GM12878 (cell line): ENCODE data around the gene PRR5L. TPM values are rescaled to one million over a fixed set of nuclear protein-coding genes. Genes with fewer than 3 reads are reported as not detected.

Source experiments
- ATAC-seq: fragments of 200-7000 bp; cut with Tn5 transposase; 3 replicates; pipeline ENCODE4 v1.9.1; 2020; ENCODE audit warnings: mild to moderate bottlenecking, moderate library complexity
- BruUV-seq: library from RNA; stranded (reverse); fragments of 400-500 nt; replicated peaks from 2 replicates; lab custom pipeline; 2021; lab: Mats Ljungman, UMichigan
- CTCF ChIA-PET: fragments of 300-600 bp; sonication (Branson Sonifier 250); formaldehyde crosslinking; extraction: SDS; loops from one replicate; lab custom pipeline; 2021; ENCODE audit warnings: inconsistent platforms; lab: Yijun Ruan, JAX
- POLR2A ChIA-PET: fragments of 350-600 bp; formaldehyde crosslinking; extraction: SDS; loops from one replicate; lab custom pipeline; 2021; ENCODE audit warnings: inconsistent platforms; lab: Charles Lee
- RAD21 ChIA-PET: fragments of 300-600 bp; sonication (Branson Sonifier 250); formaldehyde crosslinking; loops from one replicate; lab custom pipeline; 2023; ENCODE audit warnings: antibody characterized with exemption; ENCODE audit not compliant: unreplicated experiment; lab: Charles Lee
- SMC1A ChIA-PET: fragments of 300-600 bp; sonication (Branson Sonifier 250); formaldehyde crosslinking; loops from one replicate; lab custom pipeline; 2023; ENCODE audit not compliant: unreplicated experiment, uncharacterized antibody; lab: Charles Lee
- DNase-seq: peaks from one replicate; pipeline ENCODE4 v3.0.0-alpha.2; 2011; ENCODE audit warnings: low read depth, low spot score
- FAIRE-seq: peaks from 3 replicates; lab custom pipeline; 2011; peaks lifted over from hg19 to GRCh38; lab: Jason Lieb, UNC
- H2AFZ ChIP-seq: 2 replicates; pipeline ENCODE4 v1.6.0; 2011; ENCODE audit warnings: low read depth, low read length, control low read depth; ENCODE audit not compliant: control insufficient read depth
- H3K27ac ChIP-seq: 2 replicates; pipeline ENCODE4 v1.5.1; 2011; ENCODE audit warnings: control low read depth; ENCODE audit not compliant: control insufficient read depth, insufficient read depth
- H3K27me3 ChIP-seq, 2 experiments: replicated peaks in 1 of 2; 2 replicates each; pipeline versions ENCODE4 v1.6.0 to v1.6.1; 2011; ENCODE audit warnings: low read length in 1 of 2; ENCODE audit not compliant: control insufficient read depth in 2 of 2, insufficient read depth in 2 of 2
- H3K36me3 ChIP-seq, 2 experiments: 2 replicates each; pipeline ENCODE4 v1.5.1; 2011; ENCODE audit warnings: low read length in 1 of 2; ENCODE audit not compliant: control insufficient read depth in 2 of 2, insufficient read depth in 2 of 2
- H3K4me1 ChIP-seq: 2 replicates; pipeline ENCODE4 v1.6.1; 2011; ENCODE audit warnings: mild to moderate bottlenecking, low read length, moderate library complexity, mixed read lengths; ENCODE audit not compliant: control insufficient read depth, insufficient read depth
- H3K4me2 ChIP-seq: 2 replicates; pipeline ENCODE4 v1.6.0; 2011; ENCODE audit warnings: control low read depth; ENCODE audit not compliant: control insufficient read depth, insufficient read depth
- H3K4me3 ChIP-seq: fragments of 200-600 bp; sonication (generic); 2 replicates; pipeline ENCODE4 v1.5.1; 2016
- H3K79me2 ChIP-seq: 2 replicates; pipeline ENCODE4 v1.6.0; 2011; ENCODE audit warnings: low read length; ENCODE audit not compliant: control insufficient read depth, insufficient read depth
- H3K9ac ChIP-seq: 2 replicates; pipeline ENCODE4 v1.8.0; 2011; ENCODE audit warnings: low read length, control low read depth, mixed read lengths; ENCODE audit not compliant: control insufficient read depth, insufficient read depth
- H3K9me3 ChIP-seq: replicated peaks from 3 replicates; pipeline ENCODE4 v1.5.1; 2011; ENCODE audit warnings: mild to moderate bottlenecking, low read length; ENCODE audit not compliant: control insufficient read depth, insufficient read depth
- H4K20me1 ChIP-seq: 2 replicates; pipeline ENCODE4 v1.6.0; 2011; ENCODE audit not compliant: control insufficient read depth, insufficient read depth
- ASH2L ChIP-seq: fragments of 300-600, 200-600 bp; sonication (generic); IDR thresholded peaks from 2 replicates; pipeline ENCODE4 v1.6.1; 2017; ENCODE audit warnings: low read depth, mild to moderate bottlenecking, borderline replicate concordance
- EP300 ChIP-seq, 2 experiments: fragments of 150-350 bp in 1 of 2; IDR thresholded peaks; 2 replicates each; pipeline ENCODE4 v1.6.1; 2011 to 2012; ENCODE audit warnings: low read depth in 2 of 2, low read length in 2 of 2, borderline replicate concordance in 1 of 2, improper control_type of control experiment in 1 of 2, inconsistent platforms in 1 of 2; ENCODE audit not compliant: control insufficient read depth in 1 of 2
- HSF1 ChIP-seq: fragments of 150-350 bp; IDR thresholded peaks from 2 replicates; pipeline ENCODE4 v1.6.1; 2014; ENCODE audit warnings: mild to moderate bottlenecking, low read depth, low read length
- IRF5 ChIP-seq: fragments of 450-650 bp; IDR thresholded peaks from 2 replicates; pipeline ENCODE4 v1.6.1; 2017; ENCODE audit warnings: borderline replicate concordance
- NBN ChIP-seq: fragments of 450-650 bp; IDR thresholded peaks from 2 replicates; pipeline ENCODE4 v1.6.1; 2016
- NKRF ChIP-seq: fragments of 450-650 bp; conservative IDR thresholded peaks from 2 replicates; pipeline ENCODE4 v1.6.1; 2017; ENCODE audit warnings: mild to moderate bottlenecking, moderate library complexity
- PRDM15 ChIP-seq: fragments of 450-650 bp; formaldehyde crosslinking; IDR thresholded peaks from 2 replicates; pipeline ENCODE4 v1.4.0; 2020; ENCODE audit warnings: mild to moderate bottlenecking, moderate library complexity
- SREBF2 ChIP-seq: IDR thresholded peaks from 2 replicates; pipeline ENCODE4 v1.6.1; 2012; ENCODE audit warnings: mild to moderate bottlenecking, low read length
- SUZ12 ChIP-seq: fragments of 200-600 bp; sonication (generic); IDR thresholded peaks from one replicate; pipeline ENCODE4 v1.6.1; 2018; ENCODE audit warnings: antibody characterized with exemption, mild to moderate bottlenecking; ENCODE audit not compliant: unreplicated experiment
- TARDBP ChIP-seq: IDR thresholded peaks from 2 replicates; pipeline ENCODE4 v1.6.1; 2016; ENCODE audit warnings: borderline replicate concordance
- WGBS: methylation state at CpG from one replicate; pipeline ENCODE4 v1.1.6; 2016; ENCODE audit warnings: low lambda C conversion rate; ENCODE audit not compliant: insufficient replicate concordance, insufficient coverage; ENCODE audit errors: missing lambda C conversion rate; 5-methylcytosine and 5-hydroxymethylcytosine counted together
- in situ Hi-C: fragments of 300-500 bp; cut with MboI; formaldehyde crosslinking; loops from 9 replicates; pipeline ENCODE4 v1.14.3; 2018; ENCODE audit warnings: mixed read lengths
- intact Hi-C: fragments of 100-400 bp; cut with micrococcal nuclease; formaldehyde crosslinking; loops from one replicate; pipeline ENCODE4 v1.14.2; 2022; ENCODE audit not compliant: unreplicated experiment
- polyA plus RNA-seq, 11 experiments: library from polyadenylated mRNA; depleted of rRNA in 4 of 11; unstranded in 6 of 11; stranded (reverse) in 5 of 11; fragments of >200 nt; fragmentation: Nextera tagmentation in 4 of 11; fragmentation: Illumina TruSeq in 1 of 11; extraction: Ambion mirVana in 4 of 11; extraction: Trizol in 1 of 11; gene quantifications; 1 replicate in 1 of 11; 2 replicates in 10 of 11; pipeline versions ENCODE4 v1.2.1 to v1.2.3, GENCODE V29; 2011 to 2016; ENCODE audit warnings: inconsistent platforms in 2 of 11, missing spikeins in 2 of 11, low read depth in 1 of 11
- total RNA-seq, 4 experiments: library from RNA; depleted of rRNA in 3 of 4; stranded (reverse); fragments of >200 nt in 3 of 4; fragmentation: Illumina TruSeq in 1 of 4; extraction: Trizol in 1 of 4; gene quantifications; 2 replicates each; pipeline versions ENCODE4 v1.2.1 to v1.2.3, GENCODE V29; 2013 to 2021

PRR5L gene
- total and polyA plus RNA-seq, 10 of the 15 experiments (the other 5 are each of a cell fraction or from before 2014, with no cell fraction given) = 0.11 to 4.2 (median 0.67) TPM; not detected in 1

- WGBS = 100% methylated on average over 1 of the region's 1 CpG
- Histone ChIP-seq H3K4me3 (no peak overlapping the region), H2AFZ (no peak overlapping the region), H4K20me1 (no peaks in the 10 kb centered on the region), H3K4me2 (no peak overlapping the region), H3K9me3 (no peaks in the 10 kb centered on the region)
- in situ Hi-C loops = no loop called here
- BruUV-seq = no TSS peak
- no peak for DNase-seq
- SMC1A ChIA-PET = interaction anchor here (1.2 to 4.0 kb wide), 3 partner anchors 11 to 208 kb away, joined by 3 to 23 read pairs (median 5); partner anchors contain the start of gene TRAF6
- no peak for ATAC-seq
- TF ChIP-seq NBN = no peak
- TF ChIP-seq NKRF = no peak
- TF ChIP-seq TARDBP = no peak
- TF ChIP-seq PRDM15 (CRISPR knock-in tag) = no peak
- no peak for TF ChIP-seq IRF5
- no peak for TF ChIP-seq HSF1
- TF ChIP-seq SUZ12 = no peak
- no peak for TF ChIP-seq SREBF2
- no peak for TF ChIP-seq EP300 (IDR thresholded peaks at IDR 0.05; ENCODE audit: borderline replicate concordance in 1 of 2, control insufficient read depth in 1 of 2, low read depth in 2 of 2, low read length in 2 of 2)
- TF ChIP-seq ASH2L = no peak
- TF ChIP-seq, all 136 proteins: peak for 0
- no peak for FAIRE-seq
- Histone ChIP-seq H3K79me2 (no peaks in the 10 kb centered on the region), H3K27me3 (no peaks in the 10 kb centered on the region), H3K27ac (no peak overlapping the region), H3K36me3 (peaks cover 4 to 13% of the 10 kb centered on the region in 2 experiments; a peak in 3 of 4 replicates), H3K4me1 (no peaks in the 10 kb centered on the region; the same call in 1 of the 2 replicates), H3K9ac (no peak overlapping the region)
- ChIA-PET CTCF (interaction anchor here (0.6 to 5.1 kb wide), 7 partner anchors 8 to 207 kb away, joined by 3 to 28 read pairs (median 4); partner anchors contain the start of gene TRAF6), RAD21 (interaction anchor here (2.1 to 2.8 kb wide), 2 partner anchors 10 to 20 kb away, joined by 7 to 15 read pairs; no protein-coding TSS in a partner anchor), POLR2A (no interaction called here)
- intact Hi-C loops = loop anchor here (10.0 kb wide), 1 partner anchor 364 kb away; no protein-coding TSS in a partner anchor
Measured at GRCh38 chr11:36498721-36499120, 202.6 kb downstream of the PRR5L start.
